PC-3 (cell line): ENCODE results near the gene UACA. TPM values are rescaled to one million over a fixed set of nuclear protein-coding genes. Genes with fewer than 3 reads are reported as not detected.
A peak's percentile ranks its signal among the peaks of the same experiment; 100 is the strongest.

Source experiments
- ATAC-seq: fragments of 200-7000 bp; cut with Tn5 transposase; 2 replicates; pipeline ENCODE4 v1.9.1; 2020; ENCODE audit warnings: mild to moderate bottlenecking, moderate library complexity
- BruUV-seq: library from RNA; stranded (reverse); fragments of 400-500 nt; replicated peaks from 2 replicates; lab custom pipeline; 2021; lab: Mats Ljungman, UMichigan
- CTCF ChIA-PET: fragments of 300-600 bp; sonication (Branson Sonifier 250); formaldehyde crosslinking; loops from one replicate; lab custom pipeline; 2022; ENCODE audit warnings: antibody characterized with exemption; lab: Charles Lee
- POLR2A ChIA-PET: fragments of 300-600 bp; sonication (Branson Sonifier 250); formaldehyde crosslinking; loops from one replicate; lab custom pipeline; 2022; ENCODE audit warnings: antibody characterized with exemption; ENCODE audit not compliant: unreplicated experiment; lab: Charles Lee
- DNase-seq: peaks from one replicate; pipeline ENCODE4 v3.0.0-alpha.2; 2015
- H2AFZ ChIP-seq: fragments of 300-600 bp; sonication (generic); 2 replicates; pipeline ENCODE4 v1.6.0; 2016; ENCODE audit warnings: antibody characterized with exemption, low read length
- H3F3A ChIP-seq: fragments of 300-600 bp; sonication (generic); one replicate; pipeline ENCODE4 v1.6.0; 2017; ENCODE audit warnings: antibody characterized with exemption, low read length, control low read depth, mild to moderate bottlenecking; ENCODE audit not compliant: unreplicated experiment
- H3K27ac ChIP-seq: fragments of 300-600 bp; sonication (generic); 2 replicates; pipeline ENCODE4 v1.5.1; 2016; ENCODE audit warnings: mild to moderate bottlenecking, low read length
- H3K27me3 ChIP-seq: fragments of 300-600 bp; sonication (generic); 2 replicates; pipeline ENCODE4 v1.6.1; 2016; ENCODE audit warnings: low read length, mixed read lengths
- H3K36me3 ChIP-seq: fragments of 300-600 bp; sonication (generic); 2 replicates; pipeline ENCODE4 v1.6.1; 2016; ENCODE audit warnings: low read depth, mixed run types, low read length, mixed read lengths
- H3K4me1 ChIP-seq: fragments of 300-600 bp; sonication (generic); 2 replicates; pipeline ENCODE4 v1.5.1; 2016; ENCODE audit warnings: low read length; ENCODE audit not compliant: insufficient read depth
- H3K4me2 ChIP-seq: fragments of 300-600 bp; sonication (generic); 2 replicates; pipeline ENCODE4 v1.6.0; 2016; ENCODE audit warnings: low read length
- H3K4me3 ChIP-seq: fragments of 300-600 bp; sonication (generic); 2 replicates; pipeline ENCODE4 v1.5.1; 2016; ENCODE audit warnings: mild to moderate bottlenecking, low read length, mixed read lengths
- H3K79me2 ChIP-seq: fragments of 300-600 bp; sonication (generic); 2 replicates; pipeline ENCODE4 v1.6.1; 2017; ENCODE audit warnings: low read length, mixed read lengths
- H3K9ac ChIP-seq: fragments of 300-600 bp; sonication (generic); 2 replicates; pipeline ENCODE4 v1.6.0; 2016; ENCODE audit warnings: mild to moderate bottlenecking, low read length
- H3K9me2 ChIP-seq: fragments of 300-600 bp; sonication (generic); replicated peaks from 2 replicates; pipeline ENCODE4 v1.6.1; 2016; ENCODE audit warnings: mixed run types, low read length, mixed read lengths
- H3K9me3 ChIP-seq: fragments of 300-600 bp; sonication (generic); 2 replicates; pipeline ENCODE4 v1.6.1; 2016; ENCODE audit warnings: low read length, mixed read lengths
- H4K20me1 ChIP-seq: fragments of 300-600 bp; sonication (generic); 2 replicates; pipeline ENCODE4 v1.6.1; 2016; ENCODE audit warnings: low read length, mixed read lengths
- EZH2 ChIP-seq: fragments of 300-600 bp; sonication (generic); IDR thresholded peaks from one replicate; pipeline ENCODE4 v1.6.1; 2017; ENCODE audit warnings: antibody characterized with exemption, mild to moderate bottlenecking, low read length; ENCODE audit not compliant: unreplicated experiment
- EZH2phosphoT487 ChIP-seq: fragments of 300-600 bp; sonication (generic); IDR thresholded peaks from 2 replicates; pipeline ENCODE4 v1.6.1; 2018; ENCODE audit warnings: mild to moderate bottlenecking, antibody characterized with exemption, low read length, borderline replicate concordance
- intact Hi-C: fragments of 100-400 bp; cut with micrococcal nuclease; formaldehyde crosslinking; loops from 2 replicates; pipeline ENCODE4 v1.9.0; 2023
- total RNA-seq: library from RNA; depleted of rRNA; stranded (reverse); fragments of >200 nt; gene quantifications from 2 replicates; pipeline ENCODE4 v1.2.3, GENCODE V29; 2014
- TF ChIP-seq, protein P1 (sequence below): fragments of 300-600 bp; sonication (generic); conservative IDR thresholded peaks from 2 replicates; pipeline ENCODE4 v1.5.1; 2017; ENCODE audit warnings: antibody characterized with exemption, low read depth, mild to moderate bottlenecking, low read length

Gene UACA
- total RNA-seq, 1 experiment from 2014 or later, result 21.7 TPM

- ChIA-PET CTCF (interaction anchor here (0.6 to 0.7 kb wide), 2 partner anchors 38 to 114 kb away, joined by 3 read pairs; no protein-coding TSS in a partner anchor), POLR2A (no interaction called here)
- H3K4me1 ChIP-seq, result peaks cover 16% of the 10 kb centered on the region
- H2AFZ ChIP-seq, result no peak overlapping the region
- no peak for ATAC-seq
- H3K9me2 ChIP-seq, result no peaks in the 10 kb centered on the region
- no peaks in the 10 kb centered on the region for H3K9me3 ChIP-seq
- H3K27me3 ChIP-seq, result no peaks in the 10 kb centered on the region
- H3K79me2 ChIP-seq, result peaks cover 71% of the 10 kb centered on the region
- peak; percentile 15 for DNase-seq
- H3F3A ChIP-seq, result no peaks in the 10 kb centered on the region
- BruUV-seq, result no TSS peak
- TF ChIP-seq EZH2 (no peak), EZH2phosphoT487 (no peak)
- TF ChIP-seq, protein P1, sequence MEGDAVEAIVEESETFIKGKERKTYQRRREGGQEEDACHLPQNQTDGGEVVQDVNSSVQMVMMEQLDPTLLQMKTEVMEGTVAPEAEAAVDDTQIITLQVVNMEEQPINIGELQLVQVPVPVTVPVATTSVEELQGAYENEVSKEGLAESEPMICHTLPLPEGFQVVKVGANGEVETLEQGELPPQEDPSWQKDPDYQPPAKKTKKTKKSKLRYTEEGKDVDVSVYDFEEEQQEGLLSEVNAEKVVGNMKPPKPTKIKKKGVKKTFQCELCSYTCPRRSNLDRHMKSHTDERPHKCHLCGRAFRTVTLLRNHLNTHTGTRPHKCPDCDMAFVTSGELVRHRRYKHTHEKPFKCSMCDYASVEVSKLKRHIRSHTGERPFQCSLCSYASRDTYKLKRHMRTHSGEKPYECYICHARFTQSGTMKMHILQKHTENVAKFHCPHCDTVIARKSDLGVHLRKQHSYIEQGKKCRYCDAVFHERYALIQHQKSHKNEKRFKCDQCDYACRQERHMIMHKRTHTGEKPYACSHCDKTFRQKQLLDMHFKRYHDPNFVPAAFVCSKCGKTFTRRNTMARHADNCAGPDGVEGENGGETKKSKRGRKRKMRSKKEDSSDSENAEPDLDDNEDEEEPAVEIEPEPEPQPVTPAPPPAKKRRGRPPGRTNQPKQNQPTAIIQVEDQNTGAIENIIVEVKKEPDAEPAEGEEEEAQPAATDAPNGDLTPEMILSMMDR, result no peak
- H3K9ac ChIP-seq, result peak overlapping the region; percentile 92; the same call in 1 of the 2 replicates
- peak overlapping the region; percentile 95 for H3K4me2 ChIP-seq
- no peak overlapping the region for H3K27ac ChIP-seq
- intact Hi-C loops, result loop anchor here (5.0 to 10.0 kb wide), 2 partner anchors 36 to 114 kb away; no protein-coding TSS in a partner anchor
- H4K20me1 ChIP-seq, result peaks cover 8% of the 10 kb centered on the region
- peaks cover 5% of the 10 kb centered on the region; the same call in 1 of the 2 replicates for H3K36me3 ChIP-seq
- H3K4me3 ChIP-seq, result peak overlapping the region; percentile 97
Measured at GRCh38 chr15:70761046-70761445, 2.3 kb downstream of the UACA start.

DNA sequence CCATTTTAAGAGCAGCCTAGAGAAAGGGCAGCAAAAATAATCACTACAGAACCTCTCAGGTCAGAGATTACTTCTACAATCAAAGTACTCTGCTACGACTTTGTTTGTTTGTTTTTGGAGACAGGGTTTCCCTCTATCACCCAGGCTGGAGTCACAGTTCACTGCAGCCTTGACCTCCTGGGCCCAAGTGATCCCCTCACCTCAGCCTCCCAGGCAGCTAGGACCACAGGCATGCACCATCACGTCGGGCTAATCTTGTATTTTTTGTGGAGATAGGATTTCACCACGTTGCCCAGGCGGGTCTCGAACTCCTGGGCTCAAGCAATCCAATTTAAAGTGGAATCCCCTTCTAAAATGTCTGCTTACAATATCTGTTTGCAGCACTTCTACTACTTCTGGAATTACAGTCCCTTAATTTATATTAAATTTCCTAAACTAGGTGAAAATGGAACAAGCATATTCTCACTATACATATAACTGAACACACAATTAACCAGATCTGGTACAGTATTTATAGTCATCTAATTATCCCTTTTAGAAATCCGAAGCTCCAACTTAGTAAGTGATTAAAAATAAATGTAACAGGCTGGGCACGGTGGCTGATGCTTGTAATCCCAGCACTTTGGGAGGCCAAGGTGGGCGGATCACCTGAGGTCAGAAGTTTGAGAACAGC is 4.4 kb downstream of the UACA start:
- no peak for DNase-seq
- BruUV-seq, result no TSS peak
- ChIA-PET CTCF (no interaction called here), POLR2A (no interaction called here)
- peaks cover 85% of the 10 kb centered on the region for H3K79me2 ChIP-seq
- no peak for TF ChIP-seq EZH2
- TF ChIP-seq EZH2phosphoT487, result no peak
- TF ChIP-seq, protein P1, result no peak
- no peaks in the 10 kb centered on the region for H3K9me3 ChIP-seq
- H3K27me3 ChIP-seq, result no peaks in the 10 kb centered on the region
- H3K27ac ChIP-seq, result no peak overlapping the region
- H3K9ac ChIP-seq, result no peak overlapping the region
- H3K36me3 ChIP-seq, result peaks cover 5% of the 10 kb centered on the region; the same call in 1 of the 2 replicates
- intact Hi-C loops, result no loop called here
- no peak for ATAC-seq
- H3K9me2 ChIP-seq, result no peaks in the 10 kb centered on the region
- H2AFZ ChIP-seq, result no peak overlapping the region
- peaks cover 8% of the 10 kb centered on the region for H4K20me1 ChIP-seq
- peaks cover 9% of the 10 kb centered on the region for H3K4me1 ChIP-seq
- H3K4me2 ChIP-seq, result no peak overlapping the region
- no peak overlapping the region for H3K4me3 ChIP-seq
- H3F3A ChIP-seq, result no peaks in the 10 kb centered on the region

GRCh38 chr15:70757627-70758026 is 5.7 kb downstream of the UACA start:
- Histone ChIP-seq H2AFZ (no peak overlapping the region), H3K9me3 (no peaks in the 10 kb centered on the region), H3K27me3 (no peaks in the 10 kb centered on the region), H3K9me2 (no peaks in the 10 kb centered on the region), H3K36me3 (peaks cover 5% of the 10 kb centered on the region; the same call in 1 of the 2 replicates), H3F3A (no peaks in the 10 kb centered on the region), H3K4me1 (peaks cover 9% of the 10 kb centered on the region), H3K79me2 (peaks cover 89% of the 10 kb centered on the region), H3K4me2 (no peak overlapping the region), H4K20me1 (peaks cover 8% of the 10 kb centered on the region), H3K4me3 (no peak overlapping the region), H3K27ac (no peak overlapping the region), H3K9ac (no peak overlapping the region)
- DNase-seq (no peak), ATAC-seq (no peak)
- POLR2A ChIA-PET, result no interaction called here
- intact Hi-C loops, result no loop called here
- BruUV-seq, result no TSS peak
- CTCF ChIA-PET, result no interaction called here
- TF ChIP-seq EZH2, result no peak
- no peak for TF ChIP-seq EZH2phosphoT487
- TF ChIP-seq, protein P1, result no peak
